ENCODE data around the gene SLX4IP.

The SLX4IP gene

DNA sequence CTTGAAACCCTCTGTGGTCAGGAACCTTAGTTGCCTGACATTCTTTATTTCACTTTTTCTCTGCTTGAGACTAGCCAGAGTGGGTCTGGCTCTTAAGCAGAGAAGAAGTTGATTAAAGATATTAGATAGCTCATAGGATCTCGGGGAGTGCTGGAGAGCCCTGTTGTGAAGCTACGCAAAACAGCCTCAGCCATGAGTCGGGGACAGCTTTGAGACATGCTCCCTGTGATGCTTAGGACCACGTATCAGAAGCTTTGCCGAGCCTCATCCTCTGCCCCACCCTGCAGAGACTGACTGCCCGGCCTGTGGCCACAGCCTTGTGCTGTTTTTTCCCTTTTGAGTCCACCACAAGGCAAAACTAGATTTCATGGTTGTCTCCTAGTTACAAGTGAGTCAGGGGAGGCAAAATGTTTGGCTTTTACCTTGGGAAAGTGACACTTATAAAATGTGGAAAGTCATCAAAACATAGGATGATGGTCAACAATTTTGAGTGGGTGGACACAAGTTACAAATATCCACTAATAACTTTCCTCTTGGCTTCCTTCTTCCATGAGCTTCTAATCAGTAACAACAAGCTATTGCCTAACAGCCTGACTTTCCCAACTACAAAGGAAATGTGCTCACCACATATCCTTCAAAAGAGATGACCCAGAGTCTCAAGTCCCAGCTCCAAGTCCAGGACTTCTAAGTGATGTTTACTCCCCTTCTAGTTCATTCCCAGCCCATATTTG lies 130.3 kb downstream of the SLX4IP start:
- no peak for ATAC-seq
- no peaks in the 10 kb centered on the region for H3K9me3 Mint-ChIP-seq
- H3K36me3 Mint-ChIP-seq, result no peaks in the 10 kb centered on the region
- peaks cover 17% of the 10 kb centered on the region for H3K4me1 Mint-ChIP-seq
- H3K4me3 Mint-ChIP-seq, result no peak overlapping the region
- no peak for DNase-seq (ENCODE audit: low spot score in 2 of 2)
- no peak overlapping the region for H3K27ac Mint-ChIP-seq

DNA sequence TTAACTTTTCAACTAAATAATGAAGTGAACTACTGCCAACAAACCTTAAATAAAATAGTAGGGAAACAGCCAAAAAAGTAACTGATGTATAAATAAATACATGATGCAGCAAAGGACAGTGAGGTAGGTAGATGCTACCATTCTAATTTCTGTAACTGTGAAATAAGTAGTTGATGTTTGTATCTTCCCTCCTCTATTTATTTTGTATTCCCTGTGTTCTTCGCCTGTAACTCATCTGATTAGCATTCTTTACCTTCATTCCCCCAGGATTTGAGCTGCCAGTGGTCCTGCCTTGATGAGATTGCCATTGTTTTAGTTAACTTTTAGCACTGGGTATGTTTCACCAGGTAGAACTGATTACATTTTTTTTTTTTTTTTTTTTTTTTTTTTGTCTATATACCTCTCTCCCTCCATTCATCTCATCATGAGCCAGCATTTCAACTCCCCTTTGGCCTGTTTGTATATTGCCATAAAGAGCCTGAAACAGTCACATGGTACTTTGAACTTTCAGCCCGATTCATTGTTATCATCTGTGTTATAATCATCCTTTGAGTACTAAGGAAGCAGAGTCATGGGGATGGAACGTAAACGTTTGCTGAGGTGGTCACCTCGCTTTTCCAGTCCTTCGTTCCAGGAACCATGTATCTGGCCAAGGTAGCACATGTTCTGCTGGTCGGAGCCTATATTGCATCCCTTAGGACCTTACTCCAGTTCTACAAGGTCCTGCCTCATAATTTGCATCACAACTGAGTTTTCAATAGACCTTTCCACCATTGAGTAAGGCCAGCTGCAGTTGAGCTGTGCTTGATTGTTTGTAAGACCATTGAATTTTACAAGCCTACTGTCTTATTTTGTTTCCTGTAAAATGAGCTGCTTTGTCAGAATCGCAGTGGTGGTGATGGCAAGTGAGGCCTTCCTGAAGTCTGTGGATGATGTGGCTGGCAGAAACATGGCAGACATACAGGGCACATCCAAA lies 131.1 kb downstream of the SLX4IP start:
- no peaks in the 10 kb centered on the region for H3K9me3 Mint-ChIP-seq
- ATAC-seq, result no peak
- no peak overlapping the region for H3K4me3 Mint-ChIP-seq
- DNase-seq (ENCODE audit: low spot score in 2 of 2), result no peak
- H3K4me1 Mint-ChIP-seq, result peaks cover 19% of the 10 kb centered on the region
- no peak overlapping the region for H3K27ac Mint-ChIP-seq
- H3K36me3 Mint-ChIP-seq, result no peaks in the 10 kb centered on the region

DNA sequence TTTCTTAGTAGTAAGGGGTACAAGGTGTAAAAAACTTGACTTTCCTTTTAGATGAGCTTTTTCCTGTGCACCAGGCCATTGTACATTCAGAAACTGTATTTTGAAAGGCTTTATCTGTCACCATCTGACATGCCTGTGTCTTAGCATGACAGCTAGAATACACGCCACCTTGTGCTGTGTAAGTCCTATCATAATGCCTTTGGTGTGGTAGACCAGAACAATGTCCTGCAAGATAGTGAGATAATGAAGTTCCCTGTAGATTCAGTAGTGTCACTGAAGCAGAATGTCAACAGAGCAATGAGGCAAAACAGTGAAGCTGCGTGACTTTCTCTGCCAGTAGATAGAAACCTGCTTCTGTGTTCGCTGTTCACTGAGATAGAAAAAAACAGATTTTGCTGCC lies 132.9 kb downstream of the SLX4IP start:
- Mint-ChIP-seq H3K4me1 (peaks cover 24% of the 10 kb centered on the region), H3K9me3 (no peaks in the 10 kb centered on the region), H3K27ac (peak overlapping the region; percentile 40), H3K36me3 (no peaks in the 10 kb centered on the region), H3K4me3 (no peak overlapping the region)
- peak; percentile 69 for ATAC-seq
- no peak for DNase-seq (ENCODE audit: low spot score in 2 of 2)

DNA sequence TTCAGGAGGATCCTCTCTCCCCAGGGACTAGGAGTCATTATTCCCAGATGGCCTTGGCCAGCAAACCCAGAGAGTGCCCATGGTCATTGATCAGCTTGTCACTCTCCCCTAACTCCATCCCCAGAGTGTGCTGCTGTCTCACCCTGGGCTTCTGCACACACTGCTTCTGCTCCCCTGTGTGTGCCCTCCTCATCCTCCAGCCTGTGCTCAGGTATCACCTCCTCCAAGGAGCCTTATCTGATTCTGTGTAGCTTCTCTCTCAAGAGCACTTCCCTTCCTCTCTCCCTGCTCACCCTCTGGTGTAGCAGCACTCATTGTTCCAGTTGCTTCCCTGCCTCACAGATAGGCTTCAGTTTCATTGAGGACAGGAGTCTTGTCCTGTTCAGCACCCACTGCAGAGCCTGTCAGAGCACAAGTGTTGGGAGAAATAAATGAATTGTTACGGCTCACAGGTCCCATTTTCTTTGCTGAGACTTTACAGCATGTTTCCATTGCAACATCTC lies 136.3 kb downstream of the SLX4IP start:
- Mint-ChIP-seq H3K27ac (no peak overlapping the region), H3K4me1 (peaks cover 16% of the 10 kb centered on the region), H3K4me3 (no peak overlapping the region), H3K9me3 (no peaks in the 10 kb centered on the region), H3K36me3 (no peaks in the 10 kb centered on the region)
- peak; percentile 28 for ATAC-seq
- no peak for DNase-seq (ENCODE audit: low spot score in 2 of 2)

DNA sequence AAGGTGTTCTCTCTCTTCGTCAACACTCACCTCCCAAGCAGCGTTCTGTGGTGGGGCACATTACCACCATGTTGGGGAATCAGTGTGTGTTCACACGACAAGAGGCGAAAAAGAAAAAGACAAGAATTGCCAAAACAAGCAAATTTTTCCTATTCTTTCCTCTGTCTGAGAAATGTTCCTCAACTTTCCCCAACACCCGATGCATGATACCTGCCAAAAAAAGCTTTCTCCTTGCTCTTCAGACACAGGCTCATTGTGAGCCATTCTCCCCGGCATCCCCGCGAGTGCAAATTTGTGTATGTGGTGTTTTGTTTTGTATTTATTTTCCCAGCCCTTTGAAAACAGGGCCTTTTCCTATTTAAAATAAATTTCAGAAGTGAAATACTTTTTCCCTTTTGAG lies 137.7 kb downstream of the SLX4IP start:
- DNase-seq (ENCODE audit: low spot score in 2 of 2) (no peak), ATAC-seq (no peak)
- H3K4me3 Mint-ChIP-seq, result no peak overlapping the region
- no peak overlapping the region for H3K27ac Mint-ChIP-seq
- no peaks in the 10 kb centered on the region for H3K9me3 Mint-ChIP-seq
- H3K4me1 Mint-ChIP-seq, result peaks cover 11% of the 10 kb centered on the region
- H3K36me3 Mint-ChIP-seq, result no peaks in the 10 kb centered on the region

DNA sequence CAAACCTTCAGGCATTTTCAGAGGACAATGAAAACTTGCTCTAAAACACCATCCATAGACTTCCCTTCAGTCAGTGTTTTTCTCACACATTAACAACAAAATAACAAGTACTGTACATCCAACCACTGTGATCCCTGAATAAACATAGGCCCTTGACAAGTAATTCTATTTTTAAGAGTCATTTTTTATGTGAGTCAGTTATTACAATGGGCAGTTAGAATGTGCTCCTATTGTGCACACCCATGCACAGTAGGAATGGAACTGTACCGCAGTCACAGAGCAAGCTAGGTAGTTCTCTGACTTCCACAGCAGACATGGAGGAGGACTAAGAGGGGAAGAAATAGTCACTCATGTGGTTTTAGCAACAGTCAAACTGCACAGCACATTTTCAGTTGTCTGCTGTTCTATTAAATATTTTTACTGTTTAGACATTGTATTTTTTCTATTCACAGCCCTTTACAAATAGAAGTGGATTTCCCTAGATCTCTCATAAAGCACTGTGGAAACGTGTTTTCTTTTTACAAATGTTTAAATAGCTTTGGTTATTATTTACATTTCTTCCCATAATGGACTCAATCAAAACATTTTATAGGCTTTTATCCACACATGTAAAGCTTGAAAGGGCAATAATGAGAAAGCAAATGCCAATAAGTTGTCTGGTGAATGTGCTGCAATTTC lies 138.3 kb downstream of the SLX4IP start:
- no peaks in the 10 kb centered on the region for H3K9me3 Mint-ChIP-seq
- H3K36me3 Mint-ChIP-seq, result no peaks in the 10 kb centered on the region
- DNase-seq (ENCODE audit: low spot score in 2 of 2), result no peak
- H3K27ac Mint-ChIP-seq, result no peak overlapping the region
- ATAC-seq, result peak; percentile 26
- H3K4me3 Mint-ChIP-seq, result no peak overlapping the region
- H3K4me1 Mint-ChIP-seq, result peaks cover 7% of the 10 kb centered on the region

DNA sequence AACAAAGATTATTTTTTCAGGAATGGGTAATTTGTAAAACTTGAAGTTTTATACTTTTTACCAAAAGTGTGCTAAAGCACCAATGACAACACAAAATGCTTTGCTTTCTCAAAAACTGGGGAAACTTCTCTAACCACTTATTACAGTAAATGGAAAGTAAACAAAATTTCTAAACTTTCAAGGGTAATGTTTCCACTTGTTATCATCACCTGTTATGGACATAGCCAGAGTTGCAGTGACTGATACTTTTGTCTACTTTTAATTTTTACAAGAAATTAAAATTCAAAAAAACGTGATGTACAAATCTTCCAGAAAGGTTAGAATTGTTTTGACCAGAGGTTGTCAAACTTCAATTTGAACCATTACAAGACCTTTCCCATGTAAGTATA lies 138.8 kb downstream of the SLX4IP start:
- H3K27ac Mint-ChIP-seq, result no peak overlapping the region
- peaks cover 7% of the 10 kb centered on the region for H3K4me1 Mint-ChIP-seq

DNA sequence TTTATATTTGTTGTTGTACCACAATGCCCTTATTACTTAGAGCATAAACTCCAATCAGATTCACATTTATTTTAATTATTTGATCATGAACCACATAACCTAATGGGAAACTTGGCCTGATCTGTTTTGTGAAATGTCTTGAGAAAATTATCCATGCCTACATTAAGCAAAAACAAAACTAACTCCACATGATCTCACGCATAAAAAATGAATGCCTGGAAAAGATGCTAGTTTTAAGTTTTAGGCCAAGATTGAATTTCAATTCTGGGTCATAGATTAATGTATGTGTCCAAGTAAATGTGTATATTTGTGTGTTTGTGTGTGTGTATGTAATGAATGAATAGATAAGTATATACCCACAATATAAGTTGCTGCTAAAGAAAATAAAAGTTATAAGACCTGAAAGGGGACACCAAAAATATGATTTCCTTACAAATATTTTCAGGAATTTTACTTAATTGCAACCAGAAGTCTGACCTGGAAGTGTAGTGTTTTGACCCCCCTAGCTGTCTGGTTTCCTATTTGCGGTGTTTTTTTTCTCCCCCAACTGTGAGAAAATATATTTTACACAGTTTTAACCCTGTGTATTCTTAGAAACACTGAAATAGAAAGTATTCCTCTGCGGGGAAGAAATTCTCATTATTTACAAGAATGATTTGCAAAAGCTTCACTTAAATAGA lies 141.4 kb downstream of the SLX4IP start:
- H3K4me3 Mint-ChIP-seq, result no peak overlapping the region
- no peaks in the 10 kb centered on the region for H3K36me3 Mint-ChIP-seq
- no peak for ATAC-seq
- peaks cover 7% of the 10 kb centered on the region for H3K4me1 Mint-ChIP-seq
- H3K9me3 Mint-ChIP-seq, result no peaks in the 10 kb centered on the region
- no peak for DNase-seq (ENCODE audit: low spot score in 2 of 2)
- H3K27ac Mint-ChIP-seq, result no peak overlapping the region

More for the DNA sequence above, 138.8 kb downstream of the SLX4IP start:
- DNase-seq (ENCODE audit: low spot score in 2 of 2), result no peak
- ATAC-seq, result no peak
- Mint-ChIP-seq H3K9me3 (no peaks in the 10 kb centered on the region), H3K36me3 (no peaks in the 10 kb centered on the region), H3K4me3 (no peak overlapping the region)

DNA sequence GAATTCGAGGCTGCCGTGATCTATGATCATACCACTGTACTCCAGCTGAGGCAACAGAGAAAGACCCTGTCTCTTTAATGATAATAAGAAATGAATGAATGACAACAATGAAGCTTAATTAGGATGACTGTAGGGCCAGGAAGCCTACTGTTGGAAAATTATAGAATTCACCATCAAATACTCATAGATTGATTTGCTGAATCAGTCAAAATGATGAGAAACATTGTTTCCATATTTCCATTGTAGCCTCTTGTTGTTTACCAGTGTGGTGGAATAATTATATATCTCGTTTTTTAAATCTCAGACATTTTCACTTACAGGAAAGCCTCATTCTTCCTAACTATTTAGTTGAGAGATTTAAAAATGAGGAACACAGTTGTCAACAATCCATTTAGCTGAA lies 142.5 kb downstream of the SLX4IP start:
- Mint-ChIP-seq H3K27ac (no peak overlapping the region), H3K36me3 (no peaks in the 10 kb centered on the region), H3K4me1 (peaks cover 5% of the 10 kb centered on the region), H3K9me3 (no peaks in the 10 kb centered on the region), H3K4me3 (no peak overlapping the region)
- ATAC-seq (no peak), DNase-seq (ENCODE audit: low spot score in 2 of 2) (no peak)

DNA sequence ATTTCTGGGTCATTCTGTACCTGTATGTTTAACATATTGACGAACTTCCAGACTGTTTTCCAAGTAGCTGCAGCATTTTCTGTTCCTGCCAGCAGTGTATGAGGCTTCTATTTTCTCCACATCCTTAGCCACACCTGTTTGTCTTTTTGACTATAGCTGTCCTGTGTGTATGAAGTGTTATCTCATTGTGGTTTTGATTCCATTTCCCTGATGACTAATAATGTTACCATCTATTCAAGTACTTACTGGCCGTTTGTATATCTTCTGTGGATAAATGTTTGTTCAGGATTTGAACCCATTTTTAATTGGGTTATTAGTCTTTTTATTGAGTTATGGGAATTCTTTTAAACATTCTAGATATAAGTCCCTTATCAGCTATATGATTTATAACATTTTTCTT lies 143.5 kb downstream of the SLX4IP start:
- ATAC-seq, result peak; percentile 85
- Mint-ChIP-seq H3K4me3 (no peak overlapping the region), H3K4me1 (peaks cover 5% of the 10 kb centered on the region), H3K9me3 (no peaks in the 10 kb centered on the region), H3K27ac (no peak overlapping the region), H3K36me3 (no peaks in the 10 kb centered on the region)
- DNase-seq (ENCODE audit: low spot score in 2 of 2), result no peak

DNA sequence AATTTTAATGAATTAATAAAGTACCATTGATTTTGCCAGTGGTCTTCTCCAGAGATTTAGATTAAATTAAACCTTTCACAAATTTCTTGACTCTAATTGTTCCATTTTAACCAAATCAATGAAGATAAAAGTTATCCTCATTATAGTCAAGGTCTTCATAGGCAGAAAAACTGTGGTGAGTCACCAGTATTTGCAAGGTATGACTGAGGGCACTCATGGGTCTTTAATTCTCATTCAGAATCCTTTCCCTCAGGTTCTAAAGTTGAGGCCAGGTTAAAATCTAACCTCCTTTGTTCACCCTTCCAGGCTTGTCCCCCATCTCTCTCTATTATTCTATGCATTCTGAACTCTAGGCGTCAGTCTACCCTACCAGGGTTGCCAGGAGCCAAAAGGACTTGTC lies 144.8 kb downstream of the SLX4IP start:
- no peak for ATAC-seq
- Mint-ChIP-seq H3K4me3 (no peak overlapping the region), H3K9me3 (no peaks in the 10 kb centered on the region), H3K36me3 (no peaks in the 10 kb centered on the region), H3K4me1 (peaks cover 5% of the 10 kb centered on the region), H3K27ac (no peak overlapping the region)
- no peak for DNase-seq (ENCODE audit: low spot score in 2 of 2)

DNA sequence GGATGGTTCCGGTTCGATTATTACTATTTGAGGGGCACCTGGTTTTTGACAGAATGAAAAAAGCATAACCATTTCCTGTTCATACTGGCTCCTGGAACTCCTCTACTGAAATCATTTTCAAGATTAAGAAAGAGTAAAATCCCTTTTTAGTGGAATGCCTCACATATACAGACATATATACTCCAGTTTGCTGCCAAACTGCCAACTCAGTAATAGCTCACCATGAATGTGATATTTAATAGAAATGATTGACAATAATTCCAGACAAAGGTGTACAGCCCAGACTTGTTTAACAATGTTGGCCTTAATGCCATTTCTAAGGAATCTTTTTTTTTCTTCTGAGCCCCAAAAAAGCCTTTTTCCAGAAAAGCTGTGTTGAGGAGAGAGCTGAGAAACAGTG lies 145.6 kb downstream of the SLX4IP start:
- peaks cover 5% of the 10 kb centered on the region for H3K4me1 Mint-ChIP-seq
- no peaks in the 10 kb centered on the region for H3K36me3 Mint-ChIP-seq
- H3K9me3 Mint-ChIP-seq, result no peaks in the 10 kb centered on the region
- ATAC-seq (no peak), DNase-seq (ENCODE audit: low spot score in 2 of 2) (no peak)
- no peak overlapping the region for H3K4me3 Mint-ChIP-seq
- no peak overlapping the region for H3K27ac Mint-ChIP-seq

DNA sequence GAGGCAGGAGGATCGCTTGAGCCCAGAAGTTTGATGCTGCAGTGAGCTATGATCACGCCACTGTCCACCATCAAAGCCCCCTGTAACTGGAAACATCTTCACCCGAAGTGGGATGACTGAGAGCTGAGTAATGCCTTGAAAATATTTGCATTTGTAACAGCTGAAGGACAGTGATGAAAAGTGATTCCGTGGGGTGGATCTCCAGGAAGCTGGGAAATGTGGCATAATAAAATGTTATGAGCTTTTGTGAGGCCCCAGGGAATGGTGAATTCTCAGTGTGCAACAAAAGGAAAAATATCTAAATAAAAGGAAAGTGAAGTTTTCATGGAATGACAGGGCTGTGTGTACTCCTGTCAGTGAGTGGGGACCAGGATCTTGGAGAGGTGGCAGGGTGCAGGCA lies 146.7 kb downstream of the SLX4IP start:
- no peak for ATAC-seq
- no peak overlapping the region for H3K27ac Mint-ChIP-seq
- H3K9me3 Mint-ChIP-seq, result no peaks in the 10 kb centered on the region
- H3K4me3 Mint-ChIP-seq, result no peak overlapping the region
- H3K4me1 Mint-ChIP-seq, result peaks cover 5% of the 10 kb centered on the region
- DNase-seq (ENCODE audit: low spot score in 2 of 2), result no peak
- no peaks in the 10 kb centered on the region for H3K36me3 Mint-ChIP-seq

DNA sequence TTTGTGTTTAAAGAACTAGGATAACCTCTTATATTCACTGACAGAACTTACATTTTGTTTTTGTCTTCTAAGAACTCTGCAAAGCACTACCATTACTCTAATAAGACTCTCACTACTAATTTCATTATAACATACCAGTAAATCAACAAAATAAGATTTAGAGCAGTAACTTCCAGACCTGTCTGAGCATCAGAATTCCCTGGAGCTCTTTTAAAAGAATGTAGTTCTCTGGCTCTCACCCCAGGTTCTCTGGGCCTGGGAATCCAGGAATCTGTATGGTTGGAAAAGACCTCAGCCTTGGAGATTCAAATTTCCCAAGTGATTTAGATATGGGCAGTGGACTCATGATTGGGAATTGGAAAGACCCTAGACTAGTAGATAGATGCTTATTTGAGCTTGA lies 149.3 kb downstream of the SLX4IP start:
- no peak for DNase-seq (ENCODE audit: low spot score in 2 of 2)
- no peak for ATAC-seq
- H3K4me3 Mint-ChIP-seq, result no peak overlapping the region
- no peaks in the 10 kb centered on the region for H3K36me3 Mint-ChIP-seq
- no peaks in the 10 kb centered on the region for H3K9me3 Mint-ChIP-seq
- peaks cover 5% of the 10 kb centered on the region for H3K4me1 Mint-ChIP-seq
- H3K27ac Mint-ChIP-seq, result no peak overlapping the region

DNA sequence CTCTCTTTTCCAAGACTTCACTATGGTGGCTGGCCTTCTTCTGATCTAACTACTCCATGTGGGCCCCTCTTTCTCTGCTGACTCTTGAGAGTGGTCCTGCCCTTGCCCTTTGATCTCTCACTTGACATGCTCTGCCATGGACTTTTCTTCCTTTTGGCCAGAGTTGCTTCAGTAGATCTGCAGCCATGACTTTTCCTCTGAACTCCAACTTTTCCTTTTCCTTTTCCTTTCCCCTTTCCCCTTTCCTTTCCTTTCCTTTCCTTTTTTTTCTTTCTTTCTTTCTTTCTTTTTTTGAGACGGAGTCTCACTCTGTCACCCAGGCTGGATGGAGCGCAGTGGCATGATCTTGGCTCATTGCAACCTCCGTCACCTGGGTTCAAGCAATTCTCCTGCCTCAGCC lies 150.2 kb downstream of the SLX4IP start:
- Mint-ChIP-seq H3K27ac (no peak overlapping the region), H3K9me3 (no peaks in the 10 kb centered on the region), H3K36me3 (no peaks in the 10 kb centered on the region), H3K4me1 (peaks cover 3% of the 10 kb centered on the region), H3K4me3 (no peak overlapping the region)
- DNase-seq (ENCODE audit: low spot score in 2 of 2) (no peak), ATAC-seq (no peak)

All from stimulated activated effector memory CD8-positive, alpha-beta T cell treated with anti-CD3 and anti-CD28 coated beads, Interleukin-12 subunit alpha, Interleukin-12 subunit beta, amount 100 ng/mL, for 72 hours (primary cell).